GM18951 (cell line): ENCODE data around the gene DEPDC5.
A peak's percentile ranks its signal among the peaks of the same experiment; 100 is the strongest.

Source experiments
- POLR2A ChIP-seq: IDR thresholded peaks from 4 replicates; pipeline ENCODE4 v1.6.1; 2011; ENCODE audit warnings: mild to moderate bottlenecking; ENCODE audit not compliant: insufficient read length, insufficient read depth; ENCODE audit errors: extremely low read depth
- in situ Hi-C: fragments of 300-500 bp; cut with MboI; formaldehyde crosslinking; loops from one replicate; pipeline ENCODE4 v1.12.0; 2022; ENCODE audit warnings: low sequenced_read_pairs, mixed read lengths, inconsistent platforms; ENCODE audit not compliant: unreplicated experiment

The DEPDC5 gene

DNA sequence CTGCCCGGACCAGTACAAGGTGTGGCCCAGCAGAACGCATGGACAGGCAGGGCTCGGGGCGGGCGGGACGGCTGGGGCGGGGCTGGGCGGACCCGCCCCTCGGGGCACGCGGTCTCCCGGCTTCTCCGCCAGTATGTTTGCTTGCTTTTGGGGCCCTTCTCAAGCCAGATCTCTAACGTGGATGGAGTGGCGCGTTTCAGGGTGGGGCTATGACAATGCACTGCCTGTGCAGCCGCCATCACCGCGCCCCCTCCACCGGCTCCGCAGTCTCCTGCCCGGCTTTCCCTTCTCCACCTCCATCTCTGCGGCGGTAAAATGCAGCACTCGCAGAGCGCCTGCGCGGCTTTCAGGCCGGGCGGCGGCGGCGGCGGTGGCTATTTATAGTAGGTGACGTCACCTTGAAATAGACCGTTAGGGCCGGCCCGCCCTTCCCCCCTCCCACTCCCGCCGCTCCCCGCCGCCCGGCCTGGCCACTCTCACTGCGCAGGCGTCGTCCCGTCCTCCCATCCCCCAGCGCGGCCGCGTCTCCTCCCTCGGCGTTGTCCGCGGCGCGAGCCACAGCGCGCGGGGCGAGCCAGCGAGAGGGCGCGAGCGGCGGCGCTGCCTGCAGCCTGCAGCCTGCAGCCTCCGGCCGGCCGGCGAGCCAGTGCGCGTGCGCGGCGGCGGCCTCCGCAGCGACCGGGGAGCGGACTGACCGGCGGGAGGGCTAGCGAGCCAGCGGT lies 190.3 kb downstream of the DEPDC5 start, which contains the start of gene YWHAH:
Gene YWHAH, plus strand, starts transcription at position 558 of the 722 bp plus-strand sequence. CDS start 199 bp downstream, outside the sequence.
- TF ChIP-seq POLR2A: peak; percentile 98
- in situ Hi-C loops: no loop called here

GRCh38 chr22:31944700-31945442 lies 191.1 kb downstream of the DEPDC5 start:
- in situ Hi-C loops: no loop called here
- TF ChIP-seq POLR2A: no peak

- TF ChIP-seq POLR2A: no peak
- in situ Hi-C loops: no loop called here
Measured at GRCh38 chr22:31945443-31945855, 191.6 kb downstream of the DEPDC5 start.

- in situ Hi-C loops: no loop called here
- TF ChIP-seq POLR2A: no peak
Measured at GRCh38 chr22:31945971-31946680, 192.3 kb downstream of the DEPDC5 start.

- in situ Hi-C loops: no loop called here
- TF ChIP-seq POLR2A: no peak
Measured at GRCh38 chr22:31947296-31947695, 193.5 kb downstream of the DEPDC5 start.

DNA sequence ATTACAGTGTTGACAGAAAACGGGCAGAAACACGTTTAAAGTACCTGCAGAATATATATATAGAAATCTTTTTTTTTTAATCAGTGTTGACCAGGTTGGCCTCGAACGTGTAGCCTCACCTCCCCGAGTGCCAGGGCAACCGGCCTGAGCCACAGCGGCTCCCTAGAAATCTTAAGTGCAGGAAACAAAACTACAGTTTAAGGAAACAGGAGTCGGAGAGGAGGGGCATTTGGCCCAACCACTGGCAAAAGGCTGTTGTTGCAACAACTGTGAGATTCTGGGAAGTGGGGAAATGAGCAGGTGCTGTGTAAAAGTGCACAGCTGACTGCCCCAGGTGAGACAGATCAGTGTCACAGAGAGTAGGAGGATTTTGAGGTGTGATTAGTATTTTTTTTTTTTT lies 194.2 kb downstream of the DEPDC5 start:
- in situ Hi-C loops: no loop called here
- TF ChIP-seq POLR2A: no peak

- in situ Hi-C loops: loop anchor here (10.0 kb wide), 1 partner anchor 285 kb away; the partner anchor contains the start of gene PISD
- no peak for TF ChIP-seq POLR2A
Measured at GRCh38 chr22:31950226-31950625, 196.4 kb downstream of the DEPDC5 start.

- TF ChIP-seq POLR2A: no peak
- in situ Hi-C loops: loop anchor here (10.0 kb wide), 1 partner anchor 287 kb away; the partner anchor contains the start of gene PISD
Measured at GRCh38 chr22:31951194-31952093, 197.6 kb downstream of the DEPDC5 start.

- TF ChIP-seq POLR2A: no peak
- in situ Hi-C loops: loop anchor here (10.0 kb wide), 1 partner anchor 287 kb away; the partner anchor contains the start of gene PISD
Measured at GRCh38 chr22:31952094-31952401, 198.2 kb downstream of the DEPDC5 start.

DNA sequence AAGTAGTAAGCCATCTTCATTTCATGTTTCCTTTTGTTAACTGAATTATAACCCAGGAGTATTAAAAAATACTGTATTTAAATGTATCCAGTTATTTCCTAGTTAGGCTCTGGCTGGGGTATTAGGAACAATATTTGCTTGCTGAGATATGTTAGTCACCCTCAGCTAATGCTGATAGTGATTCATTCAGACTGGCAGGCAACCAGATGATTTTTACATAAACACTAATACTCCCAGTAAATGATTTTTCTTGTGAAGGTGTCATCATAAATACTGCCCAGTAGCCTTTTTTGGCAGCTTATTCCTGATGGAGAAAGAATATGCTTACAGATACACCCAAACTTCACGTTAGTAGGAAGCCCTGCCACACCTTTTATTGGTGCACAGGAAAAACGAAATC lies 198.7 kb downstream of the DEPDC5 start:
- in situ Hi-C loops: loop anchor here (10.0 kb wide), 1 partner anchor 288 kb away; the partner anchor contains the start of gene PISD
- TF ChIP-seq POLR2A: no peak

GRCh38 chr22:31953261-31953660 lies 199.4 kb downstream of the DEPDC5 start:
- no peak for TF ChIP-seq POLR2A
- in situ Hi-C loops: loop anchor here (10.0 kb wide), 1 partner anchor 288 kb away; the partner anchor contains the start of gene PISD
